Uterus (tissue), 2 donors: Measurements from ENCODE around the gene CDH13.

Experiments
- POLR2A ChIP-seq, 2 donors: fragments of 450-650 bp; IDR thresholded peaks; one replicate each; pipeline ENCODE4 v1.6.1; 2016; ENCODE audit warnings: antibody characterized with exemption in 2 of 2, mild to moderate bottlenecking in 1 of 2, moderate library complexity in 1 of 2
- TF ChIP-seq, protein P1 (sequence below), 4 experiments: fragments of 200-600 bp in 2 of 4; fragments of 450-650 bp in 2 of 4; sonication (generic) in 2 of 4; IDR thresholded peaks; one replicate each; pipeline ENCODE4 v1.5.1; 2016 to 2019; ENCODE audit warnings: antibody characterized with exemption in 4 of 4, mild to moderate bottlenecking in 2 of 4, moderate library complexity in 1 of 4

DNA sequence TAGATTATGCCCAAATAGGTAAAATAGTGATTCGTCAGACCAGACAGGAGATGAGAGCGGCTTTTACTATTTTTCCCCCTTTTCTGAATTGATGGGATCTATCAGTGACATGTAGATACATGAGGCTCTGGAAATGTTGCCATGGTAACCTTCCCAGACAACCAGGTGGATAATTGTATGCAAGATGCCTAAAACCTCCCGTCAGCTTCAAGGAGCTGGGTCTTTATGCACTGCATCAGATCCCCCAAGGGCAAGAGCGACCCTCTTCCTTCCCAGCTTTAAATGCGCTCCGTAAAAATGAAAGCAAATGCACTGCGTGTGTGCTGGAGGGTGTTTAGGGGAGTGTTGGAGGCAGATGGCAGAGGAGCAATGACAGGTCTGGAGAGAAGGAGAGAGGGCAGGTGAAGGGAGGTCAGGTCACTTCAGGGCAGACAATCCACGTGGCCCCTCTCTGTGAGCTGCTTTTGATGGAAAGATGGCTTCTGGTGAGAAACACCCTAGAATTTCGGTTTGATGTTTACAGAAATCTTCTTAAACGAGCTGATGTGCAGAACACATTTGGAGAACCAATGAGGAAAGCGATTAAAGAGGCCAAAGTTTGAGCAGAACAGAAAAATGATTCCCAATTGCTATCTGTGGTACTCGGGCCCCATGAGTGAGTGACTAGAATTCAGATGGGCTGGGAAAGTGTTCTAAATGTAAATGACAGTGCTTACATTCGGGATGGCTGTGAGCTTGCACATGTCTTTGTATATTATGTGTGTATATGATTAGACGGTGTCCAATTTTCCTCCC, 719.3 kb downstream of the CDH13 start:
- TF ChIP-seq POLR2A (IDR thresholded peaks at IDR 0.05) = no peak
- TF ChIP-seq, protein P1, sequence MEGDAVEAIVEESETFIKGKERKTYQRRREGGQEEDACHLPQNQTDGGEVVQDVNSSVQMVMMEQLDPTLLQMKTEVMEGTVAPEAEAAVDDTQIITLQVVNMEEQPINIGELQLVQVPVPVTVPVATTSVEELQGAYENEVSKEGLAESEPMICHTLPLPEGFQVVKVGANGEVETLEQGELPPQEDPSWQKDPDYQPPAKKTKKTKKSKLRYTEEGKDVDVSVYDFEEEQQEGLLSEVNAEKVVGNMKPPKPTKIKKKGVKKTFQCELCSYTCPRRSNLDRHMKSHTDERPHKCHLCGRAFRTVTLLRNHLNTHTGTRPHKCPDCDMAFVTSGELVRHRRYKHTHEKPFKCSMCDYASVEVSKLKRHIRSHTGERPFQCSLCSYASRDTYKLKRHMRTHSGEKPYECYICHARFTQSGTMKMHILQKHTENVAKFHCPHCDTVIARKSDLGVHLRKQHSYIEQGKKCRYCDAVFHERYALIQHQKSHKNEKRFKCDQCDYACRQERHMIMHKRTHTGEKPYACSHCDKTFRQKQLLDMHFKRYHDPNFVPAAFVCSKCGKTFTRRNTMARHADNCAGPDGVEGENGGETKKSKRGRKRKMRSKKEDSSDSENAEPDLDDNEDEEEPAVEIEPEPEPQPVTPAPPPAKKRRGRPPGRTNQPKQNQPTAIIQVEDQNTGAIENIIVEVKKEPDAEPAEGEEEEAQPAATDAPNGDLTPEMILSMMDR (IDR thresholded peaks at IDR 0.05) = no peak
